Smooth muscle cell (in vitro differentiated cells): ENCODE measurements around the gene ZBTB18. TPM values are rescaled to one million over a fixed set of nuclear protein-coding genes. Genes with fewer than 3 reads are reported as not detected.

Experiments used
- DNase-seq: peaks from one replicate; lab custom pipeline; 2025; ENCODE audit not compliant: unreplicated experiment; lab: John Stamatoyannopoulos, UW
- H2AFZ ChIP-seq: fragments of 200-600 bp; sonication (generic); 2 replicates; pipeline ENCODE4 v1.6.0; 2016; ENCODE audit warnings: antibody characterized with exemption, low read depth, mild to moderate bottlenecking
- H3F3A ChIP-seq: fragments of 200-600 bp; sonication (generic); 2 replicates; pipeline ENCODE4 v1.6.0; 2017; ENCODE audit warnings: antibody characterized with exemption, low read depth
- H3K27ac ChIP-seq: fragments of 200-600 bp; sonication (generic); 2 replicates; pipeline ENCODE4 v1.5.1; 2016; ENCODE audit warnings: low read depth, mild to moderate bottlenecking
- H3K27me3 ChIP-seq: fragments of 200-600 bp; sonication (generic); 2 replicates; pipeline ENCODE4 v1.6.1; 2016; ENCODE audit warnings: low read depth, mild to moderate bottlenecking
- H3K36me3 ChIP-seq: fragments of 200-600 bp; sonication (generic); 2 replicates; pipeline ENCODE4 v1.5.1; 2016; ENCODE audit warnings: low read depth
- H3K4me1 ChIP-seq: fragments of 200-600 bp; sonication (generic); 2 replicates; pipeline ENCODE4 v1.5.1; 2016; ENCODE audit warnings: low read depth
- H3K4me2 ChIP-seq: fragments of 200-600 bp; sonication (generic); 2 replicates; pipeline ENCODE4 v1.6.0; 2016; ENCODE audit warnings: mild to moderate bottlenecking
- H3K4me3 ChIP-seq: fragments of 200-600 bp; sonication (generic); 2 replicates; pipeline ENCODE4 v1.5.1; 2016; ENCODE audit warnings: mild to moderate bottlenecking
- H3K79me2 ChIP-seq: fragments of 200-600 bp; sonication (generic); 2 replicates; pipeline ENCODE4 v1.6.0; 2016; ENCODE audit warnings: low read depth, mild to moderate bottlenecking
- H3K9ac ChIP-seq: fragments of 200-600 bp; sonication (generic); 2 replicates; pipeline ENCODE4 v1.6.0; 2016; ENCODE audit warnings: low read depth
- H3K9me3 ChIP-seq: fragments of 200-600 bp; sonication (generic); replicated peaks from 2 replicates; pipeline ENCODE4 v1.5.1; 2016; ENCODE audit warnings: low read depth
- H4K20me1 ChIP-seq: fragments of 200-600 bp; sonication (generic); 2 replicates; pipeline ENCODE4 v1.6.0; 2016; ENCODE audit warnings: low read depth
- CTCF ChIP-seq: fragments of 200-600 bp; sonication (generic); IDR thresholded peaks from 2 replicates; pipeline ENCODE4 v1.5.1; 2017; ENCODE audit warnings: borderline replicate concordance, mild to moderate bottlenecking, antibody characterized with exemption; ENCODE audit not compliant: insufficient read depth, poor library complexity, severe bottlenecking
- WGBS: methylation state at CpG from one replicate; pipeline ENCODE4 v1.1.7; 2016; ENCODE audit warnings: low lambda C conversion rate; 5-methylcytosine and 5-hydroxymethylcytosine counted together
- polyA plus RNA-seq: library from polyadenylated mRNA; unstranded; fragments of >200 nt; fragmentation: Nextera tagmentation; extraction: Ambion mirVana; gene quantifications from 2 replicates; pipeline ENCODE4 v1.2.1, GENCODE V29; 2016
- total RNA-seq: library from RNA; depleted of rRNA; stranded (reverse); fragments of >200 nt; gene quantifications from 2 replicates; pipeline ENCODE4 v1.2.3, GENCODE V29; 2014

The ZBTB18 gene
- total and polyA plus RNA-seq, 2 experiments from 2014 or later = 0.29 to 4.6 TPM

- H3K4me2 ChIP-seq = no peak overlapping the region
- H4K20me1 ChIP-seq = no peaks in the 10 kb centered on the region
- peaks cover 18% of the 10 kb centered on the region for H3K27me3 ChIP-seq
- no peak overlapping the region for H2AFZ ChIP-seq
- H3K4me1 ChIP-seq = no peaks in the 10 kb centered on the region
- no peaks in the 10 kb centered on the region for H3F3A ChIP-seq
- H3K4me3 ChIP-seq = no peak overlapping the region
- H3K79me2 ChIP-seq = no peaks in the 10 kb centered on the region
- H3K9me3 ChIP-seq = no peaks in the 10 kb centered on the region
- DNase-seq = no peak
- H3K9ac ChIP-seq = no peak overlapping the region
- no peaks in the 10 kb centered on the region for H3K36me3 ChIP-seq
- 93% methylated on average over 6 of the region's 6 CpGs for whole genome bisulfite sequencing
- no peak for TF ChIP-seq CTCF
- no peak overlapping the region for H3K27ac ChIP-seq
These were observed 41.3 kb downstream of the ZBTB18 start for GRCh38 chr1:244092293-244092963.

GRCh38 chr1:244092964-244093638 is 42.0 kb downstream of the ZBTB18 start:
- no peak for DNase-seq
- Histone ChIP-seq H3K4me2 (no peak overlapping the region), H3K79me2 (no peaks in the 10 kb centered on the region), H3K4me1 (no peaks in the 10 kb centered on the region), H3K27me3 (peaks cover 18% of the 10 kb centered on the region), H3K27ac (no peak overlapping the region), H3K36me3 (no peaks in the 10 kb centered on the region), H2AFZ (no peak overlapping the region), H4K20me1 (no peaks in the 10 kb centered on the region), H3K9me3 (no peaks in the 10 kb centered on the region), H3K4me3 (no peak overlapping the region), H3F3A (no peaks in the 10 kb centered on the region), H3K9ac (no peak overlapping the region)
- TF ChIP-seq CTCF = no peak
- WGBS = 81% methylated on average over 11 of the region's 11 CpGs

GRCh38 chr1:244094880-244095528 is 43.9 kb downstream of the ZBTB18 start:
- H3F3A ChIP-seq = no peaks in the 10 kb centered on the region
- no peak for TF ChIP-seq CTCF
- H3K9ac ChIP-seq = no peak overlapping the region
- H3K4me1 ChIP-seq = no peaks in the 10 kb centered on the region
- no peak overlapping the region for H3K27ac ChIP-seq
- no peaks in the 10 kb centered on the region for H3K79me2 ChIP-seq
- no peak overlapping the region for H3K4me2 ChIP-seq
- DNase-seq = no peak
- WGBS = 90% methylated on average over 9 of the region's 9 CpGs
- H2AFZ ChIP-seq = no peak overlapping the region
- no peaks in the 10 kb centered on the region for H4K20me1 ChIP-seq
- no peak overlapping the region for H3K4me3 ChIP-seq
- H3K9me3 ChIP-seq = no peaks in the 10 kb centered on the region
- H3K36me3 ChIP-seq = no peaks in the 10 kb centered on the region
- H3K27me3 ChIP-seq = peaks cover 18% of the 10 kb centered on the region
